ENCODE data around the gene CLMP.

DNA sequence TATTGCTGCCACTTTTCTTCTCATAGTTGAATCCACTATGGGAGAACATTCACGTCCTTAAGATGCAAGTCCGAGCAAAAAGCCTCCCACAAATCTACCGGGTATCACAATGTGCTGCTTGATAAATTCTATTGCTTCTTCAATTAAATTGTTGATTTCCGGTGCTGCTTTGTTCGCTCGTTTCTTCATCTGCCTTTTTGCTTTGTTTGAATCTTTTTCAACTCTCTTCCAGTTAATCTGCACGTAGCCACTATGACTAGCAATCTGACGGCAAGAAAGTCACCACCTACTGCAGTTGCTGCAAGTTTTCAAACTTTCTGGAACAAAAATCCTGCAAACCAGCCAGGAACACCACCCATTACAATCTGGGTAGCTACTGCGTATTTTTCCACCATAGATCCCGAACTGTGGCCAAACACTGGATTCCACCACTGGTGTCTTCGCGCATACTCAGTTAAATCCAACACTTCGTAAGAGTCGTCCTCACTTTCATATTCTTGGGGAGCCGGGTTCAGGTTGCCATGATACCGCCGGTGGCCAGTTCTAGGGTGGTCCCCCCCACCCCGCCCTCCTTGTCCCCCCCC lies 59.1 kb downstream of the CLMP start:
- TF ChIP-seq, protein P1, sequence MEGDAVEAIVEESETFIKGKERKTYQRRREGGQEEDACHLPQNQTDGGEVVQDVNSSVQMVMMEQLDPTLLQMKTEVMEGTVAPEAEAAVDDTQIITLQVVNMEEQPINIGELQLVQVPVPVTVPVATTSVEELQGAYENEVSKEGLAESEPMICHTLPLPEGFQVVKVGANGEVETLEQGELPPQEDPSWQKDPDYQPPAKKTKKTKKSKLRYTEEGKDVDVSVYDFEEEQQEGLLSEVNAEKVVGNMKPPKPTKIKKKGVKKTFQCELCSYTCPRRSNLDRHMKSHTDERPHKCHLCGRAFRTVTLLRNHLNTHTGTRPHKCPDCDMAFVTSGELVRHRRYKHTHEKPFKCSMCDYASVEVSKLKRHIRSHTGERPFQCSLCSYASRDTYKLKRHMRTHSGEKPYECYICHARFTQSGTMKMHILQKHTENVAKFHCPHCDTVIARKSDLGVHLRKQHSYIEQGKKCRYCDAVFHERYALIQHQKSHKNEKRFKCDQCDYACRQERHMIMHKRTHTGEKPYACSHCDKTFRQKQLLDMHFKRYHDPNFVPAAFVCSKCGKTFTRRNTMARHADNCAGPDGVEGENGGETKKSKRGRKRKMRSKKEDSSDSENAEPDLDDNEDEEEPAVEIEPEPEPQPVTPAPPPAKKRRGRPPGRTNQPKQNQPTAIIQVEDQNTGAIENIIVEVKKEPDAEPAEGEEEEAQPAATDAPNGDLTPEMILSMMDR (IDR thresholded peaks at IDR 0.05) = no peak
- no peak for TF ChIP-seq EZH2 (IDR thresholded peaks at IDR 0.05; ENCODE audit: borderline replicate concordance, insufficient read depth, low read depth, low read length, poor library complexity, severe bottlenecking)

Measured in B cell (primary cell).